Right lobe of liver (tissue), 4 donors: ENCODE data around the gene MGAT4A.

Source experiments
- CTCF ChIP-seq, 4 donors: fragments of 200-600 bp in 3 of 4; fragments of 450-650 bp in 1 of 4; IDR thresholded peaks; one replicate each; pipeline versions ENCODE4 v1.5.1 to v1.8.0; 2016 to 2022; ENCODE audit warnings: antibody characterized with exemption in 4 of 4, mild to moderate bottlenecking in 2 of 4
- POLR2A ChIP-seq: fragments of 450-650 bp; IDR thresholded peaks from one replicate; pipeline ENCODE4 v1.6.1; 2017; ENCODE audit warnings: antibody characterized with exemption, mild to moderate bottlenecking
- donor health status: DM: no; HTN: no; CAD: no.
- donor health status: DM: no; HTN: no; CAD: no.
- donor health status: DM: no; HTN: yes; CAD: no.

GRCh38 chr2:98669675-98670074 is 61.3 kb downstream of the MGAT4A start:
- TF ChIP-seq CTCF (IDR thresholded peaks at IDR 0.05) (no peak), POLR2A (no peak)
